Measurements from ENCODE around the gene MSANTD2.

Gene MSANTD2

GRCh38 chr11:124800226-124800929 is at the start of gene MSANTD2:
Gene MSANTD2, minus strand, starts transcription at chr11:124800406. Its CDS starts 26 bp downstream, at chr11:124800380.
- peak; percentile 87 for DNase-seq (ENCODE audit: low spot score)

GRCh38 chr11:124846070-124846673 is 46.0 kb upstream of the MSANTD2 start:
- no peak for DNase-seq (ENCODE audit: low spot score)

- no peak for DNase-seq (ENCODE audit: low spot score)
Observed at GRCh38 chr11:124844664-124845079, 44.5 kb upstream of the MSANTD2 start.

- no peak for DNase-seq (ENCODE audit: low spot score)
Observed at GRCh38 chr11:124843616-124843910, 43.4 kb upstream of the MSANTD2 start.

- no peak for DNase-seq (ENCODE audit: low spot score)
Observed at GRCh38 chr11:124842305-124842704, 42.1 kb upstream of the MSANTD2 start.

GRCh38 chr11:124841840-124842239 is 41.6 kb upstream of the MSANTD2 start:
- DNase-seq (ENCODE audit: low spot score): no peak

- no peak for DNase-seq (ENCODE audit: low spot score)
Observed at GRCh38 chr11:124841201-124841600, 41.0 kb upstream of the MSANTD2 start.

GRCh38 chr11:124840666-124841065 is 40.5 kb upstream of the MSANTD2 start:
- DNase-seq (ENCODE audit: low spot score): no peak

- no peak for DNase-seq (ENCODE audit: low spot score)
Observed at GRCh38 chr11:124839972-124840621, 39.9 kb upstream of the MSANTD2 start.

DNA sequence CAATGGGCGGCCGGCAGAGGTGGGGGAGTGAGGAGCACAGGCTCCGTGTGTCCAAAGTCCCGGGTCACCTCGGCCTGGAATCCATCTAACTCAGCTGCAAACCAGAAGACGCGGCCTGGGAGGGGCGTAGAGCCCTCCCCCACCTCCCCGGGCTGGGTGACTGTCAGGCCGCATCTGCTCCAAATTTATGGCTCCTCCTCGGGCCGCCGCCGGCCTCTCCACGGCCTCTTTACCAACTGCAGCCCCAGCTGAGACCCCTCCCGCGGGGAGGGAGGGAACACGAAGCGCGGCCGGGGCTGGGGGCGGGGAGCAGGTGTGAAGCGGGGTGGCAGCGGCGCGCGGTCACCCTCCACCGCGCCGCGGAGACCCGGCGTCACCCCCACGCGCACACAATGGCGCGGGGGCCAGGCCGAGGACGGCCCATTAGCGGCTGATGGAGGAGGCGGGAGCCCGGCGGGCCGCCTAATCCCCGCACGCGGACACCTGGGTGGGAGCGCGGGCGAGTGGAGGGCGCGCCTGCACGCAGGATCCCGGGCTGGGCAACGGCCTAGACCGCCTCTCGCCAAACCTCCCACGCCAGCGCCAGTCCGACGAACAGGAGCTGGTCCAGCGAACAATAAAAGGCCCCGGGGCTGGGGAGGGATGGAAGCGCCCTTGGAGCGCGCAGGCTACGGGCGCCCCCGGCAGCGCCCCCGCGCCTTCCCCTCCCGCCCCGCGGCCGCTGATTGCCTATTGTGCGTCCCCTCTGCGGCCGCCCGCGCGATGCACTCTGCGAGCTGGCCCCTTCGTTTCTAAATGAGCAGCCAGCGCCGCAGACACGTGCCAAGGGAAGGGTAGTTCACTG is 39.1 kb upstream of the MSANTD2 start:
- no peak for DNase-seq (ENCODE audit: low spot score)

GRCh38 chr11:124838805-124839127 is 38.6 kb upstream of the MSANTD2 start:
- DNase-seq (ENCODE audit: low spot score): no peak

DNA sequence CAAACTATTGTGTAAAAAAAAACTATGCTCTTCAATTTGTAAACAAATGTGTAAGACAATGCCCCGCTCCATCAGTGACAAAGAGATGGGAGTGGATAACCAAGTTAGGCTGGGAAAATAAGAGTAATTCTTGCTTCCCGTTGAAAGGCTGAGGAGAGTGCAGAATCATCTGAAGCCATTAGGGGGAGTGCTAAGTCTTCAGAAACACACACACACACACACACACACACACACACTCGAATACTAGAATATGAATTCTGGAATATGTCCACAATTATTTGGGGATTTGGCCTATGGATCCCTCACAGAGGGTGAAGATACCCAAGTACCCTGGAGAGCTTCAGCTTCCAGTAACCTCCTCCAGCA is 37.3 kb upstream of the MSANTD2 start:
- peak; percentile 70 for DNase-seq (ENCODE audit: low spot score)

DNA sequence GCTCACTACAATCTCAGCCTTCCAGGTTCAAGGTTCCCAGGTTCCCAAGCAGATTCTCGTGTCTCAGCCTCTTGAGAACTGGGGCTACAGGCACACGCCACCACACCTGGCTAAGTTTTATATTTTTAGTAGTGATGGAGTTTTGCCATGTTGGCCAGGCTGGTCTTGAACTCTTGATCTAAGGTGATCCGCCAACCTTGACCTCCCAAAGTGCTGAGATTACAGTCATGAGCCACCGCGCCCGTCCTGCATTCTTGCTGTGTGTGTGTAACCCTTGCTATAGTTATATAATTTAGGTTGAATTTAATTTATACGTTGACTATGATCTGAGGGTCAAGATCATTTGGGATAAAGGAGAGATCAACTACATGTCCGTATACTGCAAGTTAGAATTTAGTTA is 35.7 kb upstream of the MSANTD2 start:
- no peak for DNase-seq (ENCODE audit: low spot score)

GRCh38 chr11:124834526-124835180 is 34.4 kb upstream of the MSANTD2 start:
- no peak for DNase-seq (ENCODE audit: low spot score)

DNA sequence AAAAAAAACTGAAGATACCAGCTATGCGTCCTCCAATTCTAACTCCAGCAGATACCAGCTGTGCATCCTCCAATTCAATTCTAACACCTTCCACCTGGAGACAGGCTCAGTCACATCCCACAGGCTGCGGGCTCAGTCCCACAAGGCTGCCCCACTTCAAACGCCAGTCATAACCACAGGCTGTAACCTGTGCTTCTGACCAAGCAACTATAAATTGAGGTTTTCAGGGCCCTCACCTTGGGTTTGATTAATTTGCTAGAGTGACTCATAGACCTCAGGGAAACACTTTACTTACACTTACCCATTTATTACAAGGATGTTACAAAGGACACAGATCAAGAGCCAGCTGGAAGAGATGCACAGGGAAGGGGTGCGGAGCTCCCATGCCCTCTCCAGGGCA is 32.4 kb upstream of the MSANTD2 start:
- no peak for DNase-seq (ENCODE audit: low spot score)

GRCh38 chr11:124831897-124832296 is 31.7 kb upstream of the MSANTD2 start:
- DNase-seq (ENCODE audit: low spot score): no peak

DNA sequence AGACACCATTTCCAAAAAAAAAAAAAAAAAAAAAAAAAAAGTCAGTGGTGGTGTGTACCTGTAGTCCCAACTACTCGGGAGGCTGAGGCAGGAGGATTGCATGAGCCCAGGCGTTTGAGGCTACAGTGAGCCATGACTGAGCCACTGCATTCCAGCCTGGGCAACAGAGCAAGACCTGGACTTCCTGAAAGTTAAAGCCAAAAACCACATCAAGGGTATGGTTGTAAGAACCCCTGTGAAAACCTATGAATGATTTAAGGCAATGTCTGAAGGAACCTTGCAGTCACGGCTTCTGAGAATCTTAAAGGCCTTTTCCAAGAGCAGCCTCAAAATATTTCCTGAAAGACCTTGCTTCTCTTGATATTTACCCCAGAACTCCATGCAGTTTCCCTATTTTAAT is 30.5 kb upstream of the MSANTD2 start:
- no peak for DNase-seq (ENCODE audit: low spot score)

DNA sequence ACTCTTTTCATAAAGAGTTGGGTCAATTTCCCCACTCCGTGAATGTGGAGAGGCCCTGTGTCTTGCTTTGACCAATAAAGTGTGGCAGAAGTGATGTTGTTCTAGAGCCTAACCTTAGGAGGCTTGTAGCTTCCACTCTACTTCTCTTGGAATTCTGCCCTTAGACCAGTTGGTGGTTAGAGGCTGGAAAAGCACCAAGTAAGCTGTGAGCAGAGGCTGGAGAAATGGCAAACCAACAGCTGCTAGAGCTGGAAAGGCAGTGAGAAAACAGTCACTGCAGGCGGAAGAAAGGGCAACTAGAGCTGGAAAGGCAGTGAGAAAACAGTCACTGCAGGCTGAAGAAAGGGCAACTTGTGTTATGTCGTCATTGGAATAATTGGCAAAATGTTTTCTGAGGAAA is 29.8 kb upstream of the MSANTD2 start:
- DNase-seq (ENCODE audit: low spot score): no peak

DNA sequence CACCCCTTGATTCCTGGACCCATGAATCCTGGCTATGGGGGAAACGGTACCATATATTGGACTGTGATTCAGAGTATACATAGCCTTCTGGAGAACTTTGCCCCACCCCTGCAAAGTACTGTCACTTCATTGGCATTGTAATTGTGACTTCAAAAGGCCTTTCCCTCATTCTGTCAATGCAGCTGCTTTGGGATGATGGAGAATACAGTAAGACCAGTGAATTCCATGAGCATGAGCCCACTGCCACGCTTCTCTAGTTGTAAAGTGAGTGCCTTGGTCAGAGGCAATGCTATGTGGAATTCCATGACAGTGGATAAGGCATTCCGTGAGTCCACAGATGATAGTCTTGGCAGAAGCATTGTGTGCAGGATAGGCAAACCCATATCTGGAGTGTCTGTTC is 25.7 kb upstream of the MSANTD2 start:
- DNase-seq (ENCODE audit: low spot score): no peak

- no peak for DNase-seq (ENCODE audit: low spot score)
Observed at GRCh38 chr11:124823512-124824376, 23.5 kb upstream of the MSANTD2 start.

GRCh38 chr11:124821995-124822730 is 22.0 kb upstream of the MSANTD2 start:
- no peak for DNase-seq (ENCODE audit: low spot score)
